Measurements from ENCODE around the gene HRAS. TPM values are rescaled to one million over a fixed set of nuclear protein-coding genes. Genes with fewer than 3 reads are reported as not detected.

HRAS gene
- total and polyA plus RNA-seq, 10 of the 15 experiments (the other 5 are each of a cell fraction or from before 2014, with no cell fraction given): 2.8 to 72.4 (median 31.7) TPM

GRCh38 chr11:501683-502287, 33.6 kb downstream of the HRAS start:
- Histone ChIP-seq H3K27ac (ENCODE audit: control insufficient read depth, insufficient read depth) (no peak overlapping the region), H4K20me1 (ENCODE audit: control insufficient read depth, insufficient read depth) (no peaks in the 10 kb centered on the region), H3K9me3 (replicated peaks; ENCODE audit: control insufficient read depth, insufficient read depth, low read length) (no peaks in the 10 kb centered on the region; the same call in 2 of the 3 replicates), H3K4me3 (no peak overlapping the region), H3K9ac (ENCODE audit: control insufficient read depth, insufficient read depth, low read length) (no peak overlapping the region), H3K79me2 (ENCODE audit: control insufficient read depth, insufficient read depth, low read length) (peaks cover 36% of the 10 kb centered on the region), H3K36me3 (ENCODE audit: control insufficient read depth in 2 of 2, insufficient read depth in 2 of 2, low read length in 1 of 2) (peaks cover 19 to 44% of the 10 kb centered on the region in 2 experiments), H2AFZ (ENCODE audit: control insufficient read depth, low read depth, low read length) (no peak overlapping the region), H3K4me1 (ENCODE audit: control insufficient read depth, insufficient read depth, low read length) (peaks cover 23% of the 10 kb centered on the region), H3K4me2 (ENCODE audit: control insufficient read depth, insufficient read depth) (no peak overlapping the region), H3K27me3 (replicated peaks in 1 of 2; ENCODE audit: control insufficient read depth in 2 of 2, insufficient read depth in 2 of 2, low read length in 1 of 2) (no peaks in the 10 kb centered on the region)
- SMC1A ChIA-PET (ENCODE audit: uncharacterized antibody, unreplicated experiment): no interaction called here
- 97% methylated on average over 19 of the region's 19 CpGs for WGBS (ENCODE audit: insufficient coverage, insufficient replicate concordance, low lambda C conversion rate, missing lambda C conversion rate)
- ATAC-seq (no peak), DNase-seq (ENCODE audit: low read depth, low spot score) (no peak), FAIRE-seq (no peak)
- intact Hi-C loops (cut with micrococcal nuclease; ENCODE audit: unreplicated experiment) (no loop called here), in situ Hi-C loops (cut with MboI) (loop anchor here (5.0 kb wide), 1 partner anchor 49 kb away; the partner anchor contains the start of gene PTDSS2)
- POLR2A ChIA-PET: interaction anchor here (0.5 kb wide), 1 partner anchor 10 kb away, joined by 4 read pairs; no protein-coding TSS in a partner anchor
- BruUV-seq (replicated peaks): no TSS peak
- RAD21 ChIA-PET (ENCODE audit: unreplicated experiment): no interaction called here
- TF ChIP-seq ZZZ3 (IDR thresholded peaks at IDR 0.05; ENCODE audit: control insufficient read depth, insufficient read length, low read depth): no peak
- TF ChIP-seq MTA2 (IDR thresholded peaks at IDR 0.05; ENCODE audit: low read depth): no peak
- no peak for TF ChIP-seq TCF7 (IDR thresholded peaks at IDR 0.05; ENCODE audit: borderline replicate concordance)
- TF ChIP-seq RFX5 (IDR thresholded peaks at IDR 0.05; ENCODE audit: low read depth, low read length): no peak
- TF ChIP-seq NR2C1 (IDR thresholded peaks at IDR 0.05): no peak
- CTCF ChIA-PET: interaction anchor here (1.5 kb wide), 1 partner anchor 17 kb away, joined by 3 read pairs; no protein-coding TSS in a partner anchor

GRCh38 chr11:501001-501682, 34.2 kb downstream of the HRAS start:
- ChIA-PET POLR2A (interaction anchor here (0.5 kb wide), 1 partner anchor 10 kb away, joined by 4 read pairs; no protein-coding TSS in a partner anchor), RAD21 (ENCODE audit: unreplicated experiment) (no interaction called here), SMC1A (ENCODE audit: uncharacterized antibody, unreplicated experiment) (no interaction called here), CTCF (interaction anchor here (0.6 kb wide), 1 partner anchor 64 kb away, joined by 3 read pairs; no protein-coding TSS in a partner anchor)
- ATAC-seq (no peak), FAIRE-seq (no peak), DNase-seq (ENCODE audit: low read depth, low spot score) (no peak)
- peaks cover 32% of the 10 kb centered on the region for H3K79me2 ChIP-seq (ENCODE audit: control insufficient read depth, insufficient read depth, low read length)
- no peaks in the 10 kb centered on the region for H4K20me1 ChIP-seq (ENCODE audit: control insufficient read depth, insufficient read depth)
- peaks cover 23% of the 10 kb centered on the region for H3K4me1 ChIP-seq (ENCODE audit: control insufficient read depth, insufficient read depth, low read length)
- intact Hi-C loops (cut with micrococcal nuclease; ENCODE audit: unreplicated experiment): no loop called here
- no peaks in the 10 kb centered on the region for H3K27me3 ChIP-seq (replicated peaks in 1 of 2; ENCODE audit: control insufficient read depth in 2 of 2, insufficient read depth in 2 of 2, low read length in 1 of 2)
- no peak overlapping the region for H2AFZ ChIP-seq (ENCODE audit: control insufficient read depth, low read depth, low read length)
- no peaks in the 10 kb centered on the region; the same call in 2 of the 3 replicates for H3K9me3 ChIP-seq (replicated peaks; ENCODE audit: control insufficient read depth, insufficient read depth, low read length)
- no peak overlapping the region for H3K9ac ChIP-seq (ENCODE audit: control insufficient read depth, insufficient read depth, low read length)
- BruUV-seq (replicated peaks): no TSS peak
- no peak overlapping the region for H3K4me2 ChIP-seq (ENCODE audit: control insufficient read depth, insufficient read depth)
- in situ Hi-C loops (cut with MboI): loop anchor here (5.0 kb wide), 1 partner anchor 49 kb away; the partner anchor contains the start of gene PTDSS2
- H3K27ac ChIP-seq (ENCODE audit: control insufficient read depth, insufficient read depth): no peak overlapping the region
- peaks cover 19 to 45% of the 10 kb centered on the region in 2 experiments for H3K36me3 ChIP-seq (ENCODE audit: control insufficient read depth in 2 of 2, insufficient read depth in 2 of 2, low read length in 1 of 2)
- H3K4me3 ChIP-seq: no peak overlapping the region
- 96% methylated on average over 24 of the region's 24 CpGs for WGBS (ENCODE audit: insufficient coverage, insufficient replicate concordance, low lambda C conversion rate, missing lambda C conversion rate)
- TF ChIP-seq, protein P1, sequence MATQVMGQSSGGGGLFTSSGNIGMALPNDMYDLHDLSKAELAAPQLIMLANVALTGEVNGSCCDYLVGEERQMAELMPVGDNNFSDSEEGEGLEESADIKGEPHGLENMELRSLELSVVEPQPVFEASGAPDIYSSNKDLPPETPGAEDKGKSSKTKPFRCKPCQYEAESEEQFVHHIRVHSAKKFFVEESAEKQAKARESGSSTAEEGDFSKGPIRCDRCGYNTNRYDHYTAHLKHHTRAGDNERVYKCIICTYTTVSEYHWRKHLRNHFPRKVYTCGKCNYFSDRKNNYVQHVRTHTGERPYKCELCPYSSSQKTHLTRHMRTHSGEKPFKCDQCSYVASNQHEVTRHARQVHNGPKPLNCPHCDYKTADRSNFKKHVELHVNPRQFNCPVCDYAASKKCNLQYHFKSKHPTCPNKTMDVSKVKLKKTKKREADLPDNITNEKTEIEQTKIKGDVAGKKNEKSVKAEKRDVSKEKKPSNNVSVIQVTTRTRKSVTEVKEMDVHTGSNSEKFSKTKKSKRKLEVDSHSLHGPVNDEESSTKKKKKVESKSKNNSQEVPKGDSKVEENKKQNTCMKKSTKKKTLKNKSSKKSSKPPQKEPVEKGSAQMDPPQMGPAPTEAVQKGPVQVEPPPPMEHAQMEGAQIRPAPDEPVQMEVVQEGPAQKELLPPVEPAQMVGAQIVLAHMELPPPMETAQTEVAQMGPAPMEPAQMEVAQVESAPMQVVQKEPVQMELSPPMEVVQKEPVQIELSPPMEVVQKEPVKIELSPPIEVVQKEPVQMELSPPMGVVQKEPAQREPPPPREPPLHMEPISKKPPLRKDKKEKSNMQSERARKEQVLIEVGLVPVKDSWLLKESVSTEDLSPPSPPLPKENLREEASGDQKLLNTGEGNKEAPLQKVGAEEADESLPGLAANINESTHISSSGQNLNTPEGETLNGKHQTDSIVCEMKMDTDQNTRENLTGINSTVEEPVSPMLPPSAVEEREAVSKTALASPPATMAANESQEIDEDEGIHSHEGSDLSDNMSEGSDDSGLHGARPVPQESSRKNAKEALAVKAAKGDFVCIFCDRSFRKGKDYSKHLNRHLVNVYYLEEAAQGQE (IDR thresholded peaks at IDR 0.05; ENCODE audit: low read depth, low read length): no peak
- TF ChIP-seq ATF3 (IDR thresholded peaks at IDR 0.05; ENCODE audit: borderline replicate concordance, extremely low read depth, low read depth, low read length) (no peak), TCF12 (IDR thresholded peaks at IDR 0.05; ENCODE audit: low read depth, low read length) (no peak), RBBP5 (conservative IDR thresholded peaks at IDR 0.05) (no peak), CREB1 (IDR thresholded peaks at IDR 0.05; ENCODE audit: low read depth) (no peak), YBX1 (IDR thresholded peaks at IDR 0.05) (no peak)
